Suppressor macrophage (primary cell): ENCODE data around the gene ETS2.

Source experiments
- DNase-seq, 4 experiments: peaks; one replicate each; pipeline ENCODE4 v3.0.0-alpha.2; 2020 to 2022

Gene ETS2

GRCh38 chr21:38802050-38803026 is 3.4 kb upstream of the ETS2 start:
- no peak for DNase-seq

GRCh38 chr21:38803075-38803660 is 2.6 kb upstream of the ETS2 start:
- DNase-seq = no peak

GRCh38 chr21:38804030-38804788 is 1.5 kb upstream of the ETS2 start:
- DNase-seq = peak; percentile 17 to 48 (median 46)

GRCh38 chr21:38804789-38805327 is 871 bp upstream of the ETS2 start:
- peak; percentile 59 to 85 (median 69) for DNase-seq

- DNase-seq = peak; percentile 23 to 54 (median 41)
These were observed 618 bp downstream of the ETS2 start for GRCh38 chr21:38806153-38806941.

- peak in 3 of 4 experiments; percentile 13 to 43 (median 13) for DNase-seq
These were observed 1.2 kb downstream of the ETS2 start for GRCh38 chr21:38806942-38807284.

GRCh38 chr21:38807441-38807871 is 1.7 kb downstream of the ETS2 start:
- DNase-seq = peak in 2 of 4 experiments; percentile 10 to 40

GRCh38 chr21:38807986-38808385 is 2.3 kb downstream of the ETS2 start:
- no peak for DNase-seq

GRCh38 chr21:38809198-38809878 is 3.6 kb downstream of the ETS2 start:
- DNase-seq = peak; percentile 68 to 89 (median 82)

GRCh38 chr21:38810034-38810825 is 4.5 kb downstream of the ETS2 start:
- DNase-seq = no peak

- DNase-seq = peak in 1 of 4 experiments; percentile 35
These were observed 5.1 kb downstream of the ETS2 start for GRCh38 chr21:38810826-38811164.

- DNase-seq = peak; percentile 54 to 89 (median 68)
These were observed 5.5 kb downstream of the ETS2 start for GRCh38 chr21:38811257-38811656.

- DNase-seq = no peak
These were observed 7.4 kb downstream of the ETS2 start for GRCh38 chr21:38813143-38813542.

- no peak for DNase-seq
These were observed 7.8 kb downstream of the ETS2 start for GRCh38 chr21:38813547-38813946.

GRCh38 chr21:38814126-38815059 is 8.7 kb downstream of the ETS2 start:
- no peak for DNase-seq

GRCh38 chr21:38815060-38815405 is 9.3 kb downstream of the ETS2 start:
- no peak for DNase-seq

GRCh38 chr21:38816400-38816977 is 10.8 kb downstream of the ETS2 start:
- no peak for DNase-seq

- DNase-seq = peak; percentile 49 to 78 (median 72)
These were observed 11.9 kb downstream of the ETS2 start for GRCh38 chr21:38817371-38818324.
